Upper lobe of left lung (tissue), 6 donors: ENCODE data around the gene SNAP47. TPM values are rescaled to one million over a fixed set of nuclear protein-coding genes. Genes with fewer than 3 reads are reported as not detected.

Experiments
- ATAC-seq, 2 donors: fragments of 200-7000 bp; cut with Tn5 transposase; one replicate each; pipeline ENCODE4 v1.9.1; 2022; ENCODE audit warnings: mild to moderate bottlenecking in 2 of 2, moderate library complexity in 2 of 2; ENCODE audit not compliant: low FRiP score in 2 of 2
- DNase-seq, 2 donors: peaks; one replicate each; pipeline ENCODE4 v3.0.0-alpha.2; 2019 to 2020
- H3K27ac ChIP-seq, 4 donors: fragments of 200-600 bp; sonication (generic); one replicate each; pipeline ENCODE4 v1.5.1; 2016 to 2019
- H3K27me3 ChIP-seq, 4 donors: fragments of 200-600 bp; sonication (generic); one replicate each; pipeline ENCODE4 v1.5.1; 2017 to 2019
- H3K36me3 ChIP-seq, 4 donors: fragments of 200-600 bp; sonication (generic); one replicate each; pipeline ENCODE4 v1.5.1; 2016 to 2019
- H3K4me1 ChIP-seq, 4 donors: fragments of 200-600 bp; sonication (generic); one replicate each; pipeline ENCODE4 v1.5.1; 2018 to 2019
- H3K4me3 ChIP-seq, 4 donors: fragments of 200-600 bp; sonication (generic); one replicate each; pipeline ENCODE4 v1.5.1; 2017 to 2019; ENCODE audit warnings: mild to moderate bottlenecking in 2 of 4, moderate library complexity in 1 of 4
- H3K9me3 ChIP-seq, 4 donors: fragments of 200-600 bp; sonication (generic); one replicate each; pipeline ENCODE4 v1.5.1; 2018 to 2019
- CTCF ChIP-seq, 6 experiments: fragments of 450-650 bp in 4 of 6; fragments of 200-600 bp in 2 of 6; sonication (generic) in 2 of 6; IDR thresholded peaks; one replicate each; pipeline ENCODE4 v1.5.1; 2016 to 2019; ENCODE audit warnings: antibody characterized with exemption in 6 of 6
- EP300 ChIP-seq, 4 donors: sonication (generic); formaldehyde crosslinking; IDR thresholded peaks; one replicate each; pipeline ENCODE4 v1.5.1; 2017; ENCODE audit warnings: antibody characterized with exemption in 4 of 4, control low read depth in 2 of 4
- POLR2A ChIP-seq, 4 donors: fragments of 450-650 bp; IDR thresholded peaks; one replicate each; pipeline ENCODE4 v1.5.1; 2016 to 2017; ENCODE audit warnings: antibody characterized with exemption in 4 of 4, mild to moderate bottlenecking in 2 of 4
- POLR2AphosphoS5 ChIP-seq, 2 donors: sonication (generic); formaldehyde crosslinking; IDR thresholded peaks; one replicate each; pipeline ENCODE4 v1.5.1; 2017; ENCODE audit warnings: antibody characterized with exemption in 2 of 2
- WGBS, 2 donors: methylation state at CpG; one replicate each; pipeline ENCODE4 v1.1.5; 2017 to 2018; 5-methylcytosine and 5-hydroxymethylcytosine counted together
- total RNA-seq, 6 donors: library from RNA; depleted of rRNA in 4 of 6; stranded (reverse); fragments of >200 nt in 4 of 6; gene quantifications; one replicate each; pipeline versions ENCODE4 v1.1.0 to v1.2.1, GENCODE V29; 2016 to 2021
- donor health status: DM: no; HTN: no; CAD: no; lungs with moderate emphysema.
- donor health status: DM: no; HTN: yes; CAD: no; lungs with severe emphysema.

The SNAP47 gene
- total RNA-seq, 6 donors from 2014 or later = 26.7 to 62.9 (median 35.1) TPM

GRCh38 chr1:227777646-227778045 is 42.4 kb downstream of the SNAP47 start:
- Histone ChIP-seq H3K4me1 (no peaks in the 10 kb centered on the region), H3K36me3 (peaks cover 0 to 43% (median 14%) of the 10 kb centered on the region in 4 donors), H3K4me3 (no peak overlapping the region), H3K27ac (no peak overlapping the region), H3K9me3 (no peaks in the 10 kb centered on the region), H3K27me3 (no peaks in the 10 kb centered on the region)
- DNase-seq (no peak), ATAC-seq (no peak)
- TF ChIP-seq POLR2AphosphoS5 (IDR thresholded peaks at IDR 0.05) = no peak
- TF ChIP-seq EP300 (IDR thresholded peaks at IDR 0.05) = no peak
- no peak for TF ChIP-seq CTCF (IDR thresholded peaks at IDR 0.05)
- no peak for TF ChIP-seq POLR2A (IDR thresholded peaks at IDR 0.05)
- whole genome bisulfite sequencing, 2 donors = 94 to 97% methylated on average over 4 of the region's 4 CpGs

- Histone ChIP-seq H3K27me3 (no peaks in the 10 kb centered on the region), H3K27ac (no peak overlapping the region), H3K4me1 (no peaks in the 10 kb centered on the region), H3K36me3 (peaks cover 0 to 40% (median 14%) of the 10 kb centered on the region in 4 donors), H3K9me3 (no peaks in the 10 kb centered on the region), H3K4me3 (no peak overlapping the region)
- 95 to 100% methylated on average over 3 to 8 of the region's 8 CpGs for WGBS, 2 donors
- no peak for DNase-seq
- no peak for TF ChIP-seq CTCF (IDR thresholded peaks at IDR 0.05)
- no peak for TF ChIP-seq EP300 (IDR thresholded peaks at IDR 0.05)
- no peak for TF ChIP-seq POLR2AphosphoS5 (IDR thresholded peaks at IDR 0.05)
- TF ChIP-seq POLR2A (IDR thresholded peaks at IDR 0.05) = no peak
- ATAC-seq = peak in 1 of 2 donors; percentile 67
These were observed 43.2 kb downstream of the SNAP47 start for GRCh38 chr1:227778401-227778947.

GRCh38 chr1:227779021-227779441 is 43.8 kb downstream of the SNAP47 start:
- H3K27ac ChIP-seq = no peak overlapping the region
- no peak for DNase-seq
- no peak overlapping the region for H3K4me3 ChIP-seq
- H3K4me1 ChIP-seq = no peaks in the 10 kb centered on the region
- peak in 1 of 2 donors; percentile 36 for ATAC-seq
- H3K36me3 ChIP-seq = peaks cover 0 to 40% (median 14%) of the 10 kb centered on the region in 4 donors
- no peaks in the 10 kb centered on the region for H3K27me3 ChIP-seq
- 94 to 100% methylated on average over 4 to 10 of the region's 10 CpGs for WGBS, 2 donors
- no peaks in the 10 kb centered on the region for H3K9me3 ChIP-seq
- TF ChIP-seq EP300 (IDR thresholded peaks at IDR 0.05) (no peak), POLR2A (IDR thresholded peaks at IDR 0.05) (no peak), POLR2AphosphoS5 (IDR thresholded peaks at IDR 0.05) (no peak), CTCF (IDR thresholded peaks at IDR 0.05) (no peak)

- no peak overlapping the region for H3K27ac ChIP-seq
- H3K36me3 ChIP-seq = peaks cover 0 to 35% (median 14%) of the 10 kb centered on the region in 4 donors
- TF ChIP-seq POLR2AphosphoS5 (IDR thresholded peaks at IDR 0.05) = no peak
- TF ChIP-seq EP300 (IDR thresholded peaks at IDR 0.05) = no peak
- no peaks in the 10 kb centered on the region for H3K27me3 ChIP-seq
- no peaks in the 10 kb centered on the region for H3K4me1 ChIP-seq
- WGBS, 2 donors = 95 to 96% methylated on average over 7 of the region's 7 CpGs
- no peak for ATAC-seq
- no peak for DNase-seq
- H3K9me3 ChIP-seq = no peaks in the 10 kb centered on the region
- no peak overlapping the region for H3K4me3 ChIP-seq
These were observed 44.5 kb downstream of the SNAP47 start for GRCh38 chr1:227779685-227780084.

- H3K4me1 ChIP-seq = no peaks in the 10 kb centered on the region
- H3K27me3 ChIP-seq = no peaks in the 10 kb centered on the region
- peaks cover 0 to 33% (median 14%) of the 10 kb centered on the region in 4 donors for H3K36me3 ChIP-seq
- no peaks in the 10 kb centered on the region for H3K9me3 ChIP-seq
- peak in 1 of 2 donors; percentile 72 for DNase-seq
- WGBS, 2 donors = 86 to 93% methylated on average over 13 to 20 of the region's 23 CpGs
- peak in 1 of 2 donors; percentile 23 for ATAC-seq
- H3K27ac ChIP-seq = no peak overlapping the region
- H3K4me3 ChIP-seq = no peak overlapping the region
- TF ChIP-seq EP300 (IDR thresholded peaks at IDR 0.05) (no peak), CTCF (IDR thresholded peaks at IDR 0.05) (no peak), POLR2A (IDR thresholded peaks at IDR 0.05) (no peak), POLR2AphosphoS5 (IDR thresholded peaks at IDR 0.05) (no peak)
These were observed 45.1 kb downstream of the SNAP47 start for GRCh38 chr1:227780101-227781044.
